ENCODE results near the gene PIGW. TPM values are rescaled to one million over a fixed set of nuclear protein-coding genes. Genes with fewer than 3 reads are reported as not detected.

Gene PIGW
- total RNA-seq, 1 experiment from 2014 or later, result 21.7 TPM

DNA sequence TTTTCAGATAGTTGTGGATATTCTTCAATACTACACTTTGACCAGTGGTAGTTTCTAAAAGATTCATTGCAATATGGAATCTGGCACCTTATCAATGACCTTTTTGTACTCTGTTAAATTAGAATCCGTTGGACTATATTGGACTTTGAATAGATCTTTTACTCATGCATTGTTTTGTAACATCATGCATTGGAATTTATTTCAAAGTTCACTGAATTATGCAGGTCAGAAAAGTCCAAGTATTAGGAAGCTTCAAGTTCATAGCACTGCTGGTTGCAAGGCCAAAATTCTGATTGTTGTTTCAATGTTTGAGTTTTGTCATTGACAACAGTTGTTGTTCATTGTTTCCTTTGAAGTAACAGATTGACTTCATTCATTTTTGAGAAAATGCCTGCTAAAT is 49.0 kb downstream of the PIGW start:
- H3K9me3 Mint-ChIP-seq, result no peaks in the 10 kb centered on the region
- DNase-seq (ENCODE audit: low spot score) (no peak), ATAC-seq (no peak)
- H3K27me3 Mint-ChIP-seq (ENCODE audit: low read depth), result no peaks in the 10 kb centered on the region
- no peaks in the 10 kb centered on the region for H3K4me1 Mint-ChIP-seq
- no peak for TF ChIP-seq NR2C2 (CRISPR knock-in tag; IDR thresholded peaks at IDR 0.05)
- no peak for TF ChIP-seq TEAD4 (CRISPR knock-in tag; IDR thresholded peaks at IDR 0.05)
- no peak for TF ChIP-seq MYBL2 (CRISPR knock-in tag; IDR thresholded peaks at IDR 0.05)
- TF ChIP-seq, protein P1, sequence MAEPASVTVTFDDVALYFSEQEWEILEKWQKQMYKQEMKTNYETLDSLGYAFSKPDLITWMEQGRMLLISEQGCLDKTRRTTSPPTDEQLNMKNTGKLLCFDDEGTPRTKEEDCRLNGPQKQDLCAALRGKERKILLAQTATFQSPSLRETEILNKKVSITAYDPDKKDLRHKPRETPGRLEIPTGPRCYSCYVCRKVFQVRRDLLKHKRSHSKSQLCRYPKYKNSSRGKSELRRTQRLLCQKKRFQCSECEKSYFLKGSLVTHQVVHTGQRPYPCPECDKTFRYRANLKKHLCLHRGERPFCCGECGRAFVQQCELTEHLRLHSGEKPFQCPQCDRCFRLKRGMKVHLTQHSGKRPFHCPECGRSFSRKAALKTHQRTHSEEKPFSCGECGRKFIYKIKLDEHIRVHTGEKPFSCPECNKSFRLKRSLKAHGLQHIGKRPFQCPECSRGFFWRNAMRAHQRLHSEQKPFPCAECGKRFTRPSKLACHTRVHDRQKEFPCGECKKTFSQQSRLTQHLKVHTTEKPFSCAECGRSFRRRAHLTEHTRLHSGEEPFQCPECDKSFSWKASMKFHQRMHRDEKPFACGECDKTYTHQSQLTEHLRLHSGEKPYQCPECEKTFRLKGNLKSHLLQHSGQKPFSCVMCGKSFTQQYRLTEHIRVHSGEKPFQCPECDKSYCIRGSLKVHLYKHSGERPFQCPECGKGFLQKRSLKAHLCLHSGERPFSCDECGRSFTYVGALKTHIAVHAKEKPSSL (CRISPR knock-in tag; conservative IDR thresholded peaks at IDR 0.05), result no peak
- no peak for TF ChIP-seq EMX1 (CRISPR knock-in tag; IDR thresholded peaks at IDR 0.05)
- TF ChIP-seq, protein P2, sequence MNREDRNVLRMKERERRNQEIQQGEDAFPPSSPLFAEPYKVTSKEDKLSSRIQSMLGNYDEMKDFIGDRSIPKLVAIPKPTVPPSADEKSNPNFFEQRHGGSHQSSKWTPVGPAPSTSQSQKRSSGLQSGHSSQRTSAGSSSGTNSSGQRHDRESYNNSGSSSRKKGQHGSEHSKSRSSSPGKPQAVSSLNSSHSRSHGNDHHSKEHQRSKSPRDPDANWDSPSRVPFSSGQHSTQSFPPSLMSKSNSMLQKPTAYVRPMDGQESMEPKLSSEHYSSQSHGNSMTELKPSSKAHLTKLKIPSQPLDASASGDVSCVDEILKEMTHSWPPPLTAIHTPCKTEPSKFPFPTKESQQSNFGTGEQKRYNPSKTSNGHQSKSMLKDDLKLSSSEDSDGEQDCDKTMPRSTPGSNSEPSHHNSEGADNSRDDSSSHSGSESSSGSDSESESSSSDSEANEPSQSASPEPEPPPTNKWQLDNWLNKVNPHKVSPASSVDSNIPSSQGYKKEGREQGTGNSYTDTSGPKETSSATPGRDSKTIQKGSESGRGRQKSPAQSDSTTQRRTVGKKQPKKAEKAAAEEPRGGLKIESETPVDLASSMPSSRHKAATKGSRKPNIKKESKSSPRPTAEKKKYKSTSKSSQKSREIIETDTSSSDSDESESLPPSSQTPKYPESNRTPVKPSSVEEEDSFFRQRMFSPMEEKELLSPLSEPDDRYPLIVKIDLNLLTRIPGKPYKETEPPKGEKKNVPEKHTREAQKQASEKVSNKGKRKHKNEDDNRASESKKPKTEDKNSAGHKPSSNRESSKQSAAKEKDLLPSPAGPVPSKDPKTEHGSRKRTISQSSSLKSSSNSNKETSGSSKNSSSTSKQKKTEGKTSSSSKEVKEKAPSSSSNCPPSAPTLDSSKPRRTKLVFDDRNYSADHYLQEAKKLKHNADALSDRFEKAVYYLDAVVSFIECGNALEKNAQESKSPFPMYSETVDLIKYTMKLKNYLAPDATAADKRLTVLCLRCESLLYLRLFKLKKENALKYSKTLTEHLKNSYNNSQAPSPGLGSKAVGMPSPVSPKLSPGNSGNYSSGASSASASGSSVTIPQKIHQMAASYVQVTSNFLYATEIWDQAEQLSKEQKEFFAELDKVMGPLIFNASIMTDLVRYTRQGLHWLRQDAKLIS (CRISPR knock-in tag; IDR thresholded peaks at IDR 0.05; ENCODE audit: borderline replicate concordance), result no peak
- TF ChIP-seq ZNF671 (CRISPR knock-in tag; IDR thresholded peaks at IDR 0.05), result no peak
- TF ChIP-seq, protein P3, sequence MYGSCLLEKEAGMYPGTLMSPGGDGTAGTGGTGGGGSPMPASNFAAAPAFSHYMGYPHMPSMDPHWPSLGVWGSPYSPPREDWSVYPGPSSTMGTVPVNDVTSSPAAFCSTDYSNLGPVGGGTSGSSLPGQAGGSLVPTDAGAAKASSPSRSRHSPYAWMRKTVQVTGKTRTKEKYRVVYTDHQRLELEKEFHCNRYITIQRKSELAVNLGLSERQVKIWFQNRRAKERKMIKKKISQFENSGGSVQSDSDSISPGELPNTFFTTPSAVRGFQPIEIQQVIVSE (CRISPR knock-in tag; IDR thresholded peaks at IDR 0.05; ENCODE audit: borderline replicate concordance), result no peak
- no peak for TF ChIP-seq ZNF219 (CRISPR knock-in tag; IDR thresholded peaks at IDR 0.05; ENCODE audit: borderline replicate concordance)
- TF ChIP-seq, protein P4, sequence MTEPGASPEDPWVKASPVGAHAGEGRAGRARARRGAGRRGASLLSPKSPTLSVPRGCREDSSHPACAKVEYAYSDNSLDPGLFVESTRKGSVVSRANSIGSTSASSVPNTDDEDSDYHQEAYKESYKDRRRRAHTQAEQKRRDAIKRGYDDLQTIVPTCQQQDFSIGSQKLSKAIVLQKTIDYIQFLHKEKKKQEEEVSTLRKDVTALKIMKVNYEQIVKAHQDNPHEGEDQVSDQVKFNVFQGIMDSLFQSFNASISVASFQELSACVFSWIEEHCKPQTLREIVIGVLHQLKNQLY (CRISPR knock-in tag; IDR thresholded peaks at IDR 0.05), result no peak
- no peak for TF ChIP-seq CREB1 (CRISPR knock-in tag; IDR thresholded peaks at IDR 0.05)
- TF ChIP-seq, protein P5, sequence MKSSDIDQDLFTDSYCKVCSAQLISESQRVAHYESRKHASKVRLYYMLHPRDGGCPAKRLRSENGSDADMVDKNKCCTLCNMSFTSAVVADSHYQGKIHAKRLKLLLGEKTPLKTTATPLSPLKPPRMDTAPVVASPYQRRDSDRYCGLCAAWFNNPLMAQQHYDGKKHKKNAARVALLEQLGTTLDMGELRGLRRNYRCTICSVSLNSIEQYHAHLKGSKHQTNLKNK (CRISPR knock-in tag; IDR thresholded peaks at IDR 0.05), result no peak
- no peak for TF ChIP-seq SMAD3 (CRISPR knock-in tag; IDR thresholded peaks at IDR 0.05; ENCODE audit: borderline replicate concordance)
- TF ChIP-seq, protein P6, sequence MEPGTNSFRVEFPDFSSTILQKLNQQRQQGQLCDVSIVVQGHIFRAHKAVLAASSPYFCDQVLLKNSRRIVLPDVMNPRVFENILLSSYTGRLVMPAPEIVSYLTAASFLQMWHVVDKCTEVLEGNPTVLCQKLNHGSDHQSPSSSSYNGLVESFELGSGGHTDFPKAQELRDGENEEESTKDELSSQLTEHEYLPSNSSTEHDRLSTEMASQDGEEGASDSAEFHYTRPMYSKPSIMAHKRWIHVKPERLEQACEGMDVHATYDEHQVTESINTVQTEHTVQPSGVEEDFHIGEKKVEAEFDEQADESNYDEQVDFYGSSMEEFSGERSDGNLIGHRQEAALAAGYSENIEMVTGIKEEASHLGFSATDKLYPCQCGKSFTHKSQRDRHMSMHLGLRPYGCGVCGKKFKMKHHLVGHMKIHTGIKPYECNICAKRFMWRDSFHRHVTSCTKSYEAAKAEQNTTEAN (CRISPR knock-in tag; IDR thresholded peaks at IDR 0.05), result no peak
- no peak for TF ChIP-seq IRF2 (CRISPR knock-in tag; IDR thresholded peaks at IDR 0.05; ENCODE audit: borderline replicate concordance, low read depth)
- peaks cover 45% of the 10 kb centered on the region for H3K36me3 Mint-ChIP-seq
- no peak overlapping the region for H3K4me3 Mint-ChIP-seq
- no peak overlapping the region for H3K27ac Mint-ChIP-seq
- ChIA-PET POLR2A (no interaction called here), CTCF (no interaction called here)

DNA sequence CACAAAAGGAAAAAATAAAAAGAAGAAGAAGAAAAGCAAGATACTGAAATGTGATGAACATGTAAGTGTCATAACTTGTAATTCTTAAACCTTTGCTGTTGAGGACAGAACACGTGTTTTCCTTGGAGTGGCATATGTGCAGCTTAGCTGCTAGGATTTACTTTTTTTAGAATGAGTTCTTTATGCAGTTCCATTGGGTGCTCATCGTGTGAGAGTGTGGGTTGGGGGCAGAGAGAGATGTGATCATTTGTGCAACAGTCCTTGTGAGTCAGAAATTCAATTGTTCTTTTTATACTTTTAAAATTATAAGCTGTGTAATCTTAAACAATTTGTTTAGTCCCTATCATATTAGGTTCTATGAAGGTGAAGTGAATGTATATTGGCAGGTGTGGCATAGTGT is 51.4 kb downstream of the PIGW start:
- peaks cover 27% of the 10 kb centered on the region for H3K36me3 Mint-ChIP-seq
- no peak for TF ChIP-seq SOX15 (CRISPR knock-in tag; IDR thresholded peaks at IDR 0.05)
- TF ChIP-seq TP53 (CRISPR knock-in tag; IDR thresholded peaks at IDR 0.05), result no peak
- TF ChIP-seq ZNF396 (CRISPR knock-in tag; IDR thresholded peaks at IDR 0.05; ENCODE audit: borderline replicate concordance), result no peak
- TF ChIP-seq, protein P6 (CRISPR knock-in tag; IDR thresholded peaks at IDR 0.05), result no peak
- TF ChIP-seq, protein P1 (CRISPR knock-in tag; conservative IDR thresholded peaks at IDR 0.05), result no peak
- TF ChIP-seq, protein P7, sequence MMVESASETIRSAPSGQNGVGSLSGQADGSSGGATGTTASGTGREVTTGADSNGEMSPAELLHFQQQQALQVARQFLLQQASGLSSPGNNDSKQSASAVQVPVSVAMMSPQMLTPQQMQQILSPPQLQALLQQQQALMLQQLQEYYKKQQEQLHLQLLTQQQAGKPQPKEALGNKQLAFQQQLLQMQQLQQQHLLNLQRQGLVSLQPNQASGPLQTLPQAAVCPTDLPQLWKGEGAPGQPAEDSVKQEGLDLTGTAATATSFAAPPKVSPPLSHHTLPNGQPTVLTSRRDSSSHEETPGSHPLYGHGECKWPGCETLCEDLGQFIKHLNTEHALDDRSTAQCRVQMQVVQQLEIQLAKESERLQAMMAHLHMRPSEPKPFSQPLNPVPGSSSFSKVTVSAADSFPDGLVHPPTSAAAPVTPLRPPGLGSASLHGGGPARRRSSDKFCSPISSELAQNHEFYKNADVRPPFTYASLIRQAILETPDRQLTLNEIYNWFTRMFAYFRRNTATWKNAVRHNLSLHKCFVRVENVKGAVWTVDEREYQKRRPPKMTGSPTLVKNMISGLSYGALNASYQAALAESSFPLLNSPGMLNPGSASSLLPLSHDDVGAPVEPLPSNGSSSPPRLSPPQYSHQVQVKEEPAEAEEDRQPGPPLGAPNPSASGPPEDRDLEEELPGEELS (CRISPR knock-in tag; IDR thresholded peaks at IDR 0.05), result no peak
- TF ChIP-seq MYBL2 (CRISPR knock-in tag; IDR thresholded peaks at IDR 0.05), result no peak
- TF ChIP-seq RORB (CRISPR knock-in tag; IDR thresholded peaks at IDR 0.05), result no peak
- no peak overlapping the region for H3K27ac Mint-ChIP-seq
- no peak overlapping the region for H3K4me3 Mint-ChIP-seq
- H3K4me1 Mint-ChIP-seq, result peaks cover 6% of the 10 kb centered on the region
- H3K27me3 Mint-ChIP-seq (ENCODE audit: low read depth), result no peaks in the 10 kb centered on the region
- DNase-seq (ENCODE audit: low spot score) (no peak), ATAC-seq (no peak)
- ChIA-PET CTCF (no interaction called here), POLR2A (no interaction called here)
- no peaks in the 10 kb centered on the region for H3K9me3 Mint-ChIP-seq

Measured in WTC11 (cell line).